CD8-positive, alpha-beta memory T cell (primary cell): ENCODE results near the gene ANKRD34A. TPM values are rescaled to one million over a fixed set of nuclear protein-coding genes. Genes with fewer than 3 reads are reported as not detected.

Experiments
- CTCF ChIA-PET: fragments of 350-600 bp; sonication (Branson Sonifier 250); formaldehyde crosslinking; loops from one replicate; lab custom pipeline; 2021; ENCODE audit warnings: antibody characterized with exemption; lab: Charles Lee
- POLR2A ChIA-PET: fragments of 350-600 bp; sonication (Branson Sonifier 250); formaldehyde crosslinking; loops from one replicate; lab custom pipeline; 2021; ENCODE audit warnings: antibody characterized with exemption; lab: Charles Lee
- DNase-seq, 5 donors: peaks; one replicate each; pipeline versions ENCODE4 v3.0.0 to v3.0.0-alpha.2; 2020 to 2022; ENCODE audit warnings: mixed read lengths in 1 of 5
- H3K27ac ChIP-seq: one replicate; pipeline ENCODE4 v1.7.0; 2013; ENCODE audit warnings: low read depth, mild to moderate bottlenecking, low read length, moderate library complexity
- H3K27me3 ChIP-seq: 2 replicates; pipeline ENCODE4 v1.7.0; 2013; ENCODE audit warnings: low read length, mild to moderate bottlenecking; ENCODE audit not compliant: insufficient read depth, poor library complexity, severe bottlenecking
- H3K36me3 ChIP-seq: 2 replicates; pipeline ENCODE4 v1.7.0; 2013; ENCODE audit warnings: mild to moderate bottlenecking, low read length, moderate library complexity; ENCODE audit not compliant: insufficient read depth
- H3K4me1 ChIP-seq: 2 replicates; pipeline ENCODE4 v1.7.0; 2013; ENCODE audit warnings: mild to moderate bottlenecking, low read length, moderate library complexity; ENCODE audit not compliant: insufficient read depth
- H3K4me3 ChIP-seq: 2 replicates; pipeline ENCODE4 v1.7.0; 2013; ENCODE audit warnings: mild to moderate bottlenecking, low read length
- H3K9me3 ChIP-seq: 2 replicates; pipeline ENCODE4 v1.7.0; 2013; ENCODE audit warnings: mild to moderate bottlenecking, low read length
- H3K27ac Mint-ChIP-seq, 8 donors: one replicate each; pipeline ENCODE4 v1.8.0; 2020 to 2021; ENCODE audit warnings: mixed read lengths in 8 of 8, mild to moderate bottlenecking in 6 of 8, inconsistent platforms in 3 of 8, moderate library complexity in 3 of 8
- H3K27me3 Mint-ChIP-seq, 2 donors: one replicate each; pipeline ENCODE4 v1.8.0; 2020 to 2021; ENCODE audit warnings: mixed read lengths in 2 of 2, mild to moderate bottlenecking in 1 of 2, moderate library complexity in 1 of 2
- H3K36me3 Mint-ChIP-seq, 3 donors: one replicate each; pipeline ENCODE4 v1.8.0; 2020 to 2021; ENCODE audit warnings: mixed read lengths in 3 of 3, inconsistent platforms in 1 of 3, mild to moderate bottlenecking in 1 of 3
- H3K4me1 Mint-ChIP-seq, 3 donors: one replicate each; pipeline ENCODE4 v1.8.0; 2020 to 2021; ENCODE audit warnings: mixed read lengths in 3 of 3, inconsistent platforms in 1 of 3, mild to moderate bottlenecking in 1 of 3
- H3K4me3 Mint-ChIP-seq, 7 donors: one replicate each; pipeline ENCODE4 v1.8.0; 2020 to 2021; ENCODE audit warnings: mixed read lengths in 7 of 7, mild to moderate bottlenecking in 6 of 7, moderate library complexity in 4 of 7, inconsistent platforms in 2 of 7
- H3K9me3 Mint-ChIP-seq, 5 donors: one replicate each; pipeline ENCODE4 v1.8.0; 2020 to 2022; ENCODE audit warnings: mixed read lengths in 5 of 5, mild to moderate bottlenecking in 3 of 5, moderate library complexity in 2 of 5, inconsistent platforms in 1 of 5
- polyA plus RNA-seq: library from polyadenylated mRNA; unstranded; fragments of 300-500 nt; fragmentation: Illumina TruSeq; gene quantifications from one replicate; pipeline ENCODE4 v1.2.3, GENCODE V29; 2021
- total RNA-seq, 2 experiments: library from RNA; stranded (reverse); gene quantifications; one replicate each; pipeline ENCODE4 v1.2.3, GENCODE V29; 2021

The ANKRD34A gene
- total and polyA plus RNA-seq, 3 experiments from 2014 or later, result 0.97 to 8.7 (median 6.9) TPM

DNA sequence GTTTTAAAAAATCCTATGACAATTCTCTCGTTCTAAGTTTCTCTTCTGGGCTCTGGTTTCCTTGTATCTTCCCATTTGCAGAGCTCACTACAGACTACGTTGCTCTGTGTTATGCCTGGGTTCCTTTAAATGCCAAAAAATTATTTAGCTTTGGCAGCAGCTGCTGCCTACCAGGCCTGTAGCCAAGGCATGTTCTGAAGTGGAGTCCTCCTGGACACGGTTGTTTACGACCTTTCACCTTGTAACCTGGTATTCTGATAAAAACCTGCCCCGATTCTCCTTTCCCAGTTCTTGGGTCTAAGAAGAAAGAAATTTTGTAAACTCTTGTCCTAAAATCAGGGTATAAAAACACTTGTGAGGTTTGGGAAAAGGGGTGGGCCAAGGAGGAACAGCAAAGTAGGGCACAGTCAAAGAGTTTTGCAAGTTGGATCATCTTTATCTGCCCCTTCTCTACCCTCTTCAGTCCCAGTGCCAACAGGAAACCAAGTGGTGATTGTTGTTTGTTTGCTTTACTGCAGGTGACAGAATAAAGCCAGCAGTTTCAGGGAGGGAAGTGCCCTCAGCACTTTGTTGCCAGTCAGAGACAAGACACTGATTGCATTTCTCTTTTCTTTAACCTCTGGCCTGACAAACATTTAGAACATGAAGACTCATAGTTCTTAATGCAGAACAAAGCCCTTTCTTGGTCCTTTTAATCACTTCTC lies 35.1 kb upstream of the ANKRD34A start:
- peaks cover 50% of the 10 kb centered on the region for H3K4me1 ChIP-seq
- POLR2A ChIA-PET, result interaction anchor here (0.7 to 5.1 kb wide), 4 partner anchors 12 to 36 kb away, joined by 3 to 49 read pairs (median 4); no protein-coding TSS in a partner anchor
- H3K27me3 Mint-ChIP-seq, result peaks cover 0 to 3% of the 10 kb centered on the region in 2 donors
- H3K36me3 ChIP-seq, result peaks cover 17% of the 10 kb centered on the region
- H3K4me3 ChIP-seq, result peak overlapping the region; percentile 99
- CTCF ChIA-PET, result interaction anchor here (26.4 kb wide), 1 partner anchor 21 kb away, joined by 475 read pairs; no protein-coding TSS in a partner anchor
- H3K4me1 Mint-ChIP-seq, result peaks cover 49 to 62% (median 49%) of the 10 kb centered on the region in 3 donors
- peak overlapping the region; percentile 85 to 98 (median 96) for H3K27ac Mint-ChIP-seq
- H3K27me3 ChIP-seq, result no peaks in the 10 kb centered on the region
- H3K4me3 Mint-ChIP-seq, result peak overlapping the region; percentile 94 to 99 (median 99)
- H3K27ac ChIP-seq, result no peak overlapping the region
- H3K9me3 ChIP-seq, result no peaks in the 10 kb centered on the region
- DNase-seq, result peak in 3 of 5 donors; percentile 47 to 66 (median 62)
- H3K36me3 Mint-ChIP-seq, result peaks cover 16 to 28% (median 20%) of the 10 kb centered on the region in 3 donors
- peaks cover 0 to 2% (median 0%) of the 10 kb centered on the region in 5 donors for H3K9me3 Mint-ChIP-seq

DNA sequence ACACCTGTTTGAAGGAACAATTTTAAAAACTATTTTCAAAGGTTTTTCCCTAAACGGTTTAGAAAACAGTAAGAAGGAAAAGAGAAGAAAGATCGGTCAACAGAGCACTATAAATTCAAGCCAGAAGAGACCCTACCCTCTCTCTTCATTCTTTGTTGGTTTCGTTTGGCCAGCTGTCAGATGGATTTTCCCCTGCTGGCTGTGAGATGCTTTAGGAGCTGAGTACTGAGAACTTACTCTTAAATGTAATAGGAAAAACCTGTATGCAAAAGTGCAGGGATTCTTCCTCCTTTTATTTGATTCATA lies 33.3 kb upstream of the ANKRD34A start:
- CTCF ChIA-PET, result interaction anchor here (0.9 to 26.4 kb wide), 8 partner anchors 9 to 152 kb away, joined by 3 to 475 read pairs (median 4); partner anchors contain the start of genes NUDT17, PIAS3 and RBM8A
- H3K27me3 Mint-ChIP-seq, result peaks cover 0 to 3% of the 10 kb centered on the region in 2 donors

DNA sequence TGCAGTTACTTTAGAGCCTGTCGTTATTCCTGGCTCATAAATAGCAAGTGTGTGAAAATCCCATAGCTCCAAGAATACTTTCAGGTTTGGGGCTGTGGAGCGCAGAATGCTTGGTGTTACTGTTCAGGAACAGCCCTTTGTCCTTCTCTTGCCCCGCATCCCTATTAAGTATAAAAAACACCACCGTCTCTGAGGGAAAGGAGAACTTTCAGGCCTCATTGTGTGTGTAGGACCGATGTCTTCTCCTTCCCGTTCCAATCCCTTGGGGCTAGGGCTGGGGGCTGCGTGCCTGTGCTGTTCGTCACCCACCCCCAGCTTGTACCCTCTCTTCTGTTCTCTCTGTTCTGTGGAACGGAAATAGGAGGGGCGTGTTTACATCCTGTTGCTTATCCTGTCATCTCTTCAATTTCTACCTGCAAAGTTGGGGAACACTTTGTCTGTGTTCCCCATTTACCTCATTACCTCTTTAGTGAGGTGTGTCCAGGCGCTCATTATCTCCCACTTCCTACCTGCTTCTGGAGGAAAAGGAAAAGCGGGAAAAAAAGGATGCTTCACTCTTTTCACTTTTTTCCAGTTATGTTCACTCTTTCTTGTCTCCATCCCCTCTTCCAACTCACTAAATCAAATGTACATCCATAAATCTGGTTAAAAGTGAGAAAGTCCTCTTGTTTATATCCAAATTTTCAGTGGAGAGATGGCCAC lies 32.8 kb upstream of the ANKRD34A start:
- ChIA-PET POLR2A (interaction anchor here (0.8 to 11.4 kb wide), 10 partner anchors 8 to 139 kb away, joined by 4 to 229 read pairs (median 16); partner anchors contain the start of genes ANKRD34A, LIX1L, PEX11B and PIAS3), CTCF (interaction anchor here (1.2 to 26.4 kb wide), 6 partner anchors 10 to 139 kb away, joined by 3 to 475 read pairs (median 8); partner anchors contain the start of genes PIAS3 and RBM8A)
- peaks cover 0 to 5% (median 0%) of the 10 kb centered on the region in 5 donors for H3K9me3 Mint-ChIP-seq
- H3K4me1 Mint-ChIP-seq, result peaks cover 58 to 67% (median 63%) of the 10 kb centered on the region in 3 donors
- peak overlapping the region; percentile 94 to 99 (median 99) for H3K4me3 Mint-ChIP-seq
- peaks cover 38 to 50% (median 42%) of the 10 kb centered on the region in 3 donors for H3K36me3 Mint-ChIP-seq
- peaks cover 58% of the 10 kb centered on the region for H3K4me1 ChIP-seq
- H3K27ac ChIP-seq, result peak overlapping the region; percentile 92
- H3K36me3 ChIP-seq, result peaks cover 40% of the 10 kb centered on the region
- peaks cover 0 to 3% of the 10 kb centered on the region in 2 donors for H3K27me3 Mint-ChIP-seq
- no peaks in the 10 kb centered on the region for H3K9me3 ChIP-seq
- peak overlapping the region; percentile 84 to 98 (median 98) for H3K27ac Mint-ChIP-seq
- H3K27me3 ChIP-seq, result no peaks in the 10 kb centered on the region
- peak overlapping the region; percentile 99 for H3K4me3 ChIP-seq
- DNase-seq, result peak; percentile 32 to 84 (median 68)

More for the DNA sequence above, 33.3 kb upstream of the ANKRD34A start:
- no peak for DNase-seq
- H3K4me3 ChIP-seq, result peak overlapping the region; percentile 99
- no peaks in the 10 kb centered on the region for H3K27me3 ChIP-seq
- H3K27ac ChIP-seq, result peak overlapping the region; percentile 92
- Mint-ChIP-seq H3K4me1 (peaks cover 53 to 63% (median 60%) of the 10 kb centered on the region in 3 donors), H3K9me3 (peaks cover 0 to 5% (median 0%) of the 10 kb centered on the region in 5 donors), H3K4me3 (peak overlapping the region; percentile 94 to 99 (median 99)), H3K36me3 (peaks cover 34 to 46% (median 37%) of the 10 kb centered on the region in 3 donors), H3K27ac (peak overlapping the region; percentile 84 to 98 (median 98))
- POLR2A ChIA-PET, result interaction anchor here (1.1 to 11.4 kb wide), 9 partner anchors 9 to 139 kb away, joined by 4 to 229 read pairs (median 17); partner anchors contain the start of genes ANKRD34A, LIX1L, PEX11B and PIAS3
- H3K9me3 ChIP-seq, result no peaks in the 10 kb centered on the region
- peaks cover 55% of the 10 kb centered on the region for H3K4me1 ChIP-seq
- H3K36me3 ChIP-seq, result peaks cover 35% of the 10 kb centered on the region

DNA sequence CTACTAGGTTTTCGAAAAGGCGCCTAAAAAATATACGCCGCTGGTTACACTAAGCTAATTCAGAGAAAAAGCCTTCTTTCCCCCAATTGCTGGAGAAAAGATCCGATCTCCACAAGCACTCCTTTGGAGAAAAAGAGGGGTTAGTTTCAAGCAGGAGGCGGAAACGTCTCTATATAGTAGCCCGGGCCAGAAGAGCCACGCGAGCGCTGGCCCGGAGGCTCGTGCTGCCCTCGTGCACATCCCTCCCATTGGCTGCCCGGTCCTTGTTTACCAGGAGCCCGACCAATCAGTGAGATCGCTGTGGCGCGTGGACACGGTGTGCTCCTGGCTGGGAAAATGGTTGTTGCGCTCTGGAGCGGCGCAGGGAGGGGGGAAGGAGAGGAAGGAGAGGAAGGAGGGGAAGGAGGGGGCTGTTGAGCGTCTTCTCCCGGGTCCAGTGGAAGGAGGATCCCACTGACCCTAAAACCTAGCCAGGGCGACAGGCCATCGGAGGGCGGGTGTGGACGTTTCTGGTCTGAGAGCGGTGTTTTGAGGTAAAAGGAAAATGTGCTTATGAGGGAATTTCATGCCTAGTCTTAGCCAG lies 32.1 kb upstream of the ANKRD34A start, which contains the start of gene TXNIP:
TXNIP (minus strand) TSS at position 147 of the 583 bp plus-strand sequence. CDS start 313 bp downstream, outside the sequence.
- ChIA-PET CTCF (interaction anchor here (0.9 to 26.4 kb wide), 7 partner anchors 11 to 151 kb away, joined by 3 to 475 read pairs (median 7); partner anchors contain the start of genes LIX1L, NUDT17, PIAS3 and RBM8A), POLR2A (interaction anchor here (0.8 to 11.4 kb wide), 12 partner anchors 8 to 173 kb away, joined by 3 to 229 read pairs (median 14); partner anchors contain the start of genes ANKRD34A, LIX1L, PEX11B and PIAS3)
- Histone ChIP-seq H3K36me3 (peaks cover 44% of the 10 kb centered on the region), H3K4me3 (peak within 1 kb of the TSS; percentile 99), H3K4me1 (peaks cover 58% of the 10 kb centered on the region), H3K27ac (peak within 1 kb of the TSS; percentile 92), H3K27me3 (no peaks in the 10 kb centered on the region), H3K9me3 (no peaks in the 10 kb centered on the region)
- Mint-ChIP-seq H3K27ac (peak within 1 kb of the TSS; percentile 84 to 98 (median 98)), H3K9me3 (peaks cover 0 to 5% (median 0%) of the 10 kb centered on the region in 5 donors), H3K36me3 (peaks cover 39 to 56% (median 49%) of the 10 kb centered on the region in 3 donors), H3K27me3 (peaks cover 0 to 3% of the 10 kb centered on the region in 2 donors), H3K4me1 (peaks cover 57 to 67% (median 63%) of the 10 kb centered on the region in 3 donors), H3K4me3 (peak within 1 kb of the TSS; percentile 94 to 99 (median 99))
- peak; percentile 86 to 96 (median 89) for DNase-seq

DNA sequence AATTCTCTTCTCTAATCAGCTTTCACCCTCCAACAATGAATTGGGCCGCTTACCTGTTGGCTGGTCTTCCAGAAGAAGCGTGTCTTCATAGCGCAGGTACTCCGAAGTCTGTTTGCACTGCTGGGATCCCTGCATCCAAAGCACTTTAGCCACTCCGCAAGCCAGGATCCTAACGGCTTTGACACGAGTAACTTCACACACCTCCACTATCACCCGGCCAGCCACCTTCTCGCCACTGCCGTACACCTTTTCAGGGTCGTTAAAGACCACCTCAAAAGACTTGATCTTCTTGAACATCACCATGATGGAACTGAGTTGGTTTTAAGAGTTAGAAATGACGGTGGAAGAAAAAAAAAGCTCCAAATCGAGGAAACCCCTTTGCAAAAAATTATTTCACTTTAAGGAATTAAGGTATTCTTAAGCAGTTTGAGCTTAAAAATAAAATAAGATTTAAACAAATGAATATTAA lies 31.6 kb upstream of the ANKRD34A start:
- H3K36me3 Mint-ChIP-seq, result peaks cover 39 to 58% (median 50%) of the 10 kb centered on the region in 3 donors
- H3K4me1 ChIP-seq, result peaks cover 55% of the 10 kb centered on the region
- no peaks in the 10 kb centered on the region for H3K9me3 ChIP-seq
- H3K4me3 Mint-ChIP-seq, result peak overlapping the region; percentile 94 to 99 (median 99)
- DNase-seq, result no peak
- H3K9me3 Mint-ChIP-seq, result peaks cover 0 to 5% (median 0%) of the 10 kb centered on the region in 5 donors
- peaks cover 55 to 68% (median 63%) of the 10 kb centered on the region in 3 donors for H3K4me1 Mint-ChIP-seq
- H3K4me3 ChIP-seq, result peak overlapping the region; percentile 99
- peaks cover 44% of the 10 kb centered on the region for H3K36me3 ChIP-seq
- ChIA-PET POLR2A (interaction anchor here (0.9 to 11.4 kb wide), 10 partner anchors 10 to 172 kb away, joined by 3 to 229 read pairs (median 16); partner anchors contain the start of genes ANKRD34A, LIX1L, PEX11B and POLR3C), CTCF (interaction anchor here (0.6 to 26.4 kb wide), 8 partner anchors 11 to 151 kb away, joined by 3 to 475 read pairs (median 6); partner anchors contain the start of genes LIX1L, NUDT17, PIAS3 and RBM8A)
- H3K27me3 ChIP-seq, result no peaks in the 10 kb centered on the region
- H3K27me3 Mint-ChIP-seq, result peaks cover 0 to 3% of the 10 kb centered on the region in 2 donors
- peak overlapping the region; percentile 92 for H3K27ac ChIP-seq
- H3K27ac Mint-ChIP-seq, result peak overlapping the region; percentile 84 to 98 (median 98)

DNA sequence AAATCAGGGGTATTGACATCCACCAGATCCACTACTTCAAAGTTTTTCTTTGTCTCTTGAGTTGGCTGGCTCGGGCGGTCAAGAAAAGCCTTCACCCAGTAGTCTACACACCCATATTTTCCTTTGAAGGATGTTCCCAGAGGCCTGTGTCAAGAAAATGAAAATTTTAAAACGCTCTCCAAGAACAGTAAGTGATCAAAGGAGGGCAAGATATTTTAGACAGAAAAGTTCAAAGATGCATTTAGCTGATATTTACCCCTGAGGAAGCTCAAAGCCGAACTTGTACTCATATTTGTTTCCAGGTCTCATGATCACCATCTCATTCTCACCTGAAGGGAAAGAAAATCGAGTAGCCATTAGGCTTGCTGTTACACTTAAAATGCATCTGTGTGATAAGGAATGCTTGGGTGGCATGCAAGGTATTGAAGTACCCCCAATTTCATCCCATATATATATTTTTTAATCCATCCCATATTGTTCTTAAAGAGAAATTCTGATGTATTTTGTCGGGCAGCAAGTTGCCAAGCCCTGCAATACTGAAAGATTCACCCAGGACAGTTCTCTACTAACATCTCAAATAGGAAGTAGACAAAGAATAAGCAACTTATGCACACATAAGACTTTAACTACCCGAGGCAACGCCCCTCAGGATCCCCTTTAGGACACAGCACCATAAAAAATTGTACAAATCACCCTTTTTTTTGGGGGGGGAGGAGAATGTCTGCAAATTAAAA lies 30.9 kb upstream of the ANKRD34A start:
- Mint-ChIP-seq H3K27me3 (peaks cover 0 to 3% of the 10 kb centered on the region in 2 donors), H3K36me3 (peaks cover 39 to 58% (median 50%) of the 10 kb centered on the region in 3 donors), H3K27ac (peak overlapping the region; percentile 85 to 98 (median 98)), H3K9me3 (peaks cover 0 to 5% (median 0%) of the 10 kb centered on the region in 5 donors), H3K4me1 (peaks cover 59 to 72% (median 70%) of the 10 kb centered on the region in 3 donors), H3K4me3 (peak overlapping the region; percentile 94 to 99 (median 99))
- no peaks in the 10 kb centered on the region for H3K9me3 ChIP-seq
- H3K4me3 ChIP-seq, result peak overlapping the region; percentile 99
- no peak for DNase-seq
- CTCF ChIA-PET, result interaction anchor here (0.6 to 26.4 kb wide), 3 partner anchors 12 to 146 kb away, joined by 3 to 475 read pairs (median 19); no protein-coding TSS in a partner anchor
- peaks cover 50% of the 10 kb centered on the region for H3K4me1 ChIP-seq
- POLR2A ChIA-PET, result interaction anchor here (1.1 to 11.4 kb wide), 6 partner anchors 10 to 68 kb away, joined by 4 to 229 read pairs (median 16); partner anchors contain the start of gene RBM8A
- peaks cover 44% of the 10 kb centered on the region for H3K36me3 ChIP-seq
- H3K27me3 ChIP-seq, result no peaks in the 10 kb centered on the region
- H3K27ac ChIP-seq, result peak overlapping the region; percentile 92
